GM21360 (cell line): ENCODE results near the gene ZPLD1.

Experiments
- ATAC-seq: cut with Tn5 transposase; IDR thresholded peaks from one replicate; pipeline ENCODE4 v1.9.1; 2021; ENCODE audit warnings: mild to moderate bottlenecking, moderate library complexity; ENCODE audit not compliant: unreplicated experiment

ZPLD1 gene

GRCh38 chr3:102434715-102435114, at the start of gene ZPLD1:
Gene ZPLD1, plus strand, starts transcription at chr3:102435015. Its CDS starts 3,473 bp downstream, at chr3:102438488.
- ATAC-seq, result no peak

DNA sequence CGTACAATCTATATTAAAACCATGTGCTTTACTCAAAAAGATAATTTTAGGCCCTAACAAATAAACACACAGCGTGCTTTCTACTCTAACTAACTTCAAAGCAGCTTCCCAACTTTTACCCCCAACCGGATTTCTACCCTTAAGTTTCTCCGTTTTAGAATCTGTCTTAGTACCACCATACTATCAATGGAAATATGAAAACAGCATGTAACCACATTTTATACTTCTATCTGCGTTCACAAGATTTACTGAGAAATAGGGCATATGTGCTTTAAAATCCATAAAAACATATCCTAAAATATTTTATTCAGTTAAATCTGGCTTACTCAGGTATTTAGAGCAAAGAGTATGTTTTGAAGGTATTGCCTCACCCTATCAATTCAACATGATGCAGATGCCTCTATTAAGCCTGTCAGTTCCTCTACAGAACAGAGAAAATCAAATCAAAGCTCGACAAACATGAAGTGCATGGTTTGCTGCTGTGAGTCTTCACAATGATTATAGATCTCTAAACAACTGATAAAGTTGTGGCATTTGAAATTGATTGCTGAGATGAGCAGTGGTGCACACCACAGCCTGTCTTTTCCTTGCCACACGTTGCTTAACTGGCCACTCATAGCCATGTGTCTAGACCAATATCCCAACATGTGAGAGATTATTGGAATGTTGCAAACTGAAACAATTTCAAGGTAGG, 44.5 kb upstream of the ZPLD1 start:
- ATAC-seq, result no peak

DNA sequence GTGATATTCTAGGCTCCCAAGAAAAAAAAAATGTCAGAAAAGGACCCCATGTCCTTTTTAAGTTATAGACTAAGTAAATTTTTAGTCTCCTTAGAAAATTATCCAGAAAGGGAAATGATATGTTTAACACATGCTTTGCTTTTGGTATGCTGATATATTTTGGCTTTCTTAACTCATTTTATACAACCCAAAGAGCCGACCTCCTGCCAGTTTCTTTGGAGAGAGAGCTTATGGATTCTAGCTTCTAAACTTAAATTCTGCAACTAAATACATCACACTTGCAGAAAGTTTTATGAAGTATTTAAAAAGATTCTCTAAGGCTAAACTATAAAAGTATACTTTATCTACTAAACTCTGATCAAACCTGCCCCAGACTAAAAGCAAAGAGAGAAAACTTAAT, 43.9 kb upstream of the ZPLD1 start:
- no peak for ATAC-seq

- no peak for ATAC-seq
These were observed 43.3 kb upstream of the ZPLD1 start for GRCh38 chr3:102391491-102391890.

GRCh38 chr3:102394517-102394916, 40.3 kb upstream of the ZPLD1 start:
- no peak for ATAC-seq

DNA sequence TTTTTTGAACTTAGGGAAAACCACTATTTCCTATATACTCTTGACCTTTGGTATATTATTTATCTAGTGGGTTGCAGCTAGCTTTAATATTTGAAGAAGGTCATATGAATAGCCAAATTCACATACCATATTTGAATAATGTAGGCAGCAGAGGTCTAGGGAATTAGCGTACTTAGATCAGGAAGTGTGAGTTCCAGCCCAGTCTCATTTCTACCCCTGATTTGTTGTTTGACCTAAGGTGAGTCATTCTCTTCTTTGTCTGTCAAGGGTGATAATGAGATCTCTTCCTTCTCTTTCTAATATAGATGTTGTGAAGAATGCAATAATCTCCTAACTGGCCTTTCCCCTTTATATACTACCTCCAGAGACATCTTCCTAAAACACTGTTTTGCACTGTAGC, 36.6 kb upstream of the ZPLD1 start:
- ATAC-seq, result no peak

GRCh38 chr3:102398666-102399065, 36.1 kb upstream of the ZPLD1 start:
- ATAC-seq, result no peak

DNA sequence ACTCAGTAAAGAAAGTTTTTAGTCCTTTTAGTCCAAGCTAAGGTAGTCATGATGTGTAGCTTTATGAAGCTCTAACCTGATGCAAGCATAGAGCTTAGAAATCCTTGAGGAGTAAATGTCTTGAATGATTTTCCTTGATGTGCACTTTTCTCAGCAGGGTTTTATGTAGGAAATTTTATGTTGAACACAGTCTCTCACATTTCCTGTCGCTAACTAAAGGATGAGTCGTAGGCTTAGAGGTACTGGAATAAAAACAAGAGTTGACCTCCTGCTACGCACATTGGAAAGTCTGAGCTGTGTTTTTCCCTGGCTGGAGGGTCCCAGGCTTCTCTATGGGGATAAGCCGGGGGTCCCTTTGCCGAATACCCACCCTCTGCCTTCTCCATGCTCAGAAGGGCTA, 34.7 kb upstream of the ZPLD1 start:
- no peak for ATAC-seq

- no peak for ATAC-seq
These were observed 34.0 kb upstream of the ZPLD1 start for GRCh38 chr3:102400766-102401165.

DNA sequence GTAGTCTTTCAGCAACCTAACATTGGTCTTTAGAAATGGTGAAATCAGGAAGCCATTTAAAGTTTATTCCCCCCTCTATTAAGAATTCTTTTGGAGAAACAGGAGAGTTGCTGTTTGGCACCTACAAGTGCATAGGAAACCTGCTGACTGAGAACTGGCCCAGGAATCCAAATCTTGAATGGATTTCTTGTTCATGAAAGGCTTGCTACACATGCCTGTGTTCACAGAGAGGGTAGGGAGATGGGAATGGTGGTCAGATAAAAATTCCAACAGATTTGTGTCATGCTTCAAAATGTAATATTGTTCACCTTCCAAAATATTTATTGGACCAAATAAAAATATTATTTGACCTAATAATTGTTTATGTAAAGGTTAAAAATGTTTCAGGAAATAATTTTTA, 24.2 kb upstream of the ZPLD1 start:
- ATAC-seq, result no peak

DNA sequence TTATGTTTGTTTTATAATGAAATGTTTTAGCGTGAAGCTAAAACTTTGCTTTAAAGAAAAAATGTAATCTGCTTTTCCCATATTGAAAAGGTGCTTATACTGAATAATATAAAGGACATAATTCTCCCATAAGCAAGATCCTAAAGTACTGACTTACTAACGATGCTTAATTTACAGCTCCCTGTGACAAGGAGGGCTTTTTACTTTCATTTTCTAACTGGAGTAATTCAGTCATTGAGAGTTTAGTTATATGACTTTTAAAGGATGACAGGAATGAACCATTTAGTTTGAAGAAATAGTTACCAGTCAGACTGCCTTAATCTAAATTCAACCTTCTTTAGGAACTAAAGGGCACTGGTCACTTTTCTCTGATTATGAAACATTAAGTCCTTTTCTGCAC, 19.3 kb upstream of the ZPLD1 start:
- peak; percentile 57 for ATAC-seq

- ATAC-seq, result no peak
These were observed 15.0 kb upstream of the ZPLD1 start for GRCh38 chr3:102419786-102420185.

GRCh38 chr3:102441832-102442231, 7.0 kb downstream of the ZPLD1 start:
- no peak for ATAC-seq

DNA sequence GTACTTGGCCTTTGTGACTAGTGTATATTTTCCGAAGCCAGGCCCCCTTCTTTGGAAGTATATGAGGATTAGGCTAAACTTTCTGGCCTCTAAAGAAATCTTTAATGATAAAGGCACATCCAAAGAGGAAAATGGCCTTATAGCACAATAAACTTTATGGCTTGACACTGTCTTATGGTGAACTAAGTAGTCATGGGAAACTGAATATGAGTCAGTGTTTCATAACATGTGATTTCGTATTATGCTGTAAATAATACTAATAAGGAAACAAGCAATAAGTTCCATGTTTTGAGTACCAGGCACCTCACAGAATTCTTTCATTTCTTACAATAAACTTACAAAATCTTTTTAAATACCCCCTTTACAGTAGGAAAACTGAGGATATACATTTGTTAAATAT, 8.2 kb downstream of the ZPLD1 start:
- ATAC-seq, result no peak

DNA sequence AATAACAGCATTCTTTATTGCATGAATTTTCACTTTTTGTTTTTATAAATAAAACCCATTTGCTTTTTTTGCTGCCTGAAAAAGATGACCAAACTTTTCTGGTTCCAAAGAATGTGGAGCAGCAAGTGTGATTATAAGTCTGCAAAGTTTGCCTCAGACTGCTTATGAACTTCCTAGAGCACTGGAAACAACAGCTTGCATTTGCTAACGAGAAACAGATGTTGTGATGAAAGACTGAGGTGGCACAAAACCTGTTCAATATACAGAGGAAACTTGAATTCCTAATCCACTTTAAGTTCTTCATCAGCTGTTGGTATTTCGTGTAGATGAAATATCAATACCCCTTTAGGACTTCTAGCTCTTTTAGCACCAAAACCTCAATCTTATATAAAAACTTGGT, 9.3 kb downstream of the ZPLD1 start:
- no peak for ATAC-seq

GRCh38 chr3:102447272-102447671, 12.5 kb downstream of the ZPLD1 start:
- no peak for ATAC-seq

DNA sequence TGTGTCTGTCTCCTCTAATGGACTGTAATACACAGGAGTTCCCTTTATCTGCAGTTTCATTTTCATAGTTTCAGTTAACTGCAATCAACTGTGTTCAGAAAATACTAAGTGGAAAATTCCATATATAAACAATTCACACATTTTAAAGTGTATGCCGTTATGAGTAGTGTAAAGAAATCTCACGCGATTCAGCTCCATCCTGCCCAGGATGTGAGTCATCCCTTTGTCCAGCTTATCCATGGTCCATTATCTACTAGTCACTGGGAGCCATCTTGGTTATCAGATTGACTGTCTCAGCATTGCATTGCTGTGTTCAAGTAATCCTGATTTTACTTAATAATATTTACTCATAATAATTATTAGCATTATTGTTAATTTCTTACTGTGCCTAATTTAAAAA, 14.5 kb downstream of the ZPLD1 start:
- no peak for ATAC-seq

DNA sequence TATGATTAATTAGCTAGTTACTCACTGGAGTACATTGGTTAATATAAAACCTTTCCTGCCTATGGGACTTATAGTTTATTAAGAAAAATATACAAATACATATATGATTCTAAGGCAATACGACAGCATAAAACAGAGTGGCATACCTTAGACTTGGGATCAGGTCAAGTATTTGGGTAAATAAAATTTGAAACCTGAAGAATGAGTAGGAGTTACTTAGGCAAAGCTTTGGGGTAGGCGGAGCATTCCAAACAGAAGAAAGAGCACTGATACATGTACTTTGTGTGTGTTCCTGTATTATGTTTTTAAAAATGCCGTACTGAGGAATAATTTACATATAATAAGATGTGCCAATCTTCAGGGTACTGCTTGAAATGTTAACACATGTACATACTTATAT, 15.1 kb downstream of the ZPLD1 start:
- no peak for ATAC-seq

DNA sequence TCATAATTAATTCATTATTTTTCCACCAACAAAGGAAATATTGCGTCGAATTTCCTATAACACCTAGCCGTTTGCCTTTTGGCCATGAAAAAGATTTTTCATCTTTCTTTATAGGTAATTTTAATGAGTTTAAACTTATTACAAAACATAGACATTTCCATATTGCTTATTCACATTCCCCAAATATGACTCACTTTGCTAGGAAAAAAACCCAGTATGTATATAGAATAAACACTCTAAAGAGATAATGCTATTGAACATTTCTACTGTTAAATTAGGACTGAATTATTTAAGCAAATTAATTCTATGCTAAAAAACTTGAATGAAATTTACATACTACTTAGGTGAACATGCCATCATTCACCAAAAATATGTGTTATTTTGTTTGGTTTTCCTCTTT, 16.2 kb downstream of the ZPLD1 start:
- ATAC-seq, result no peak

- no peak for ATAC-seq
These were observed 16.7 kb downstream of the ZPLD1 start for GRCh38 chr3:102451543-102451942.

DNA sequence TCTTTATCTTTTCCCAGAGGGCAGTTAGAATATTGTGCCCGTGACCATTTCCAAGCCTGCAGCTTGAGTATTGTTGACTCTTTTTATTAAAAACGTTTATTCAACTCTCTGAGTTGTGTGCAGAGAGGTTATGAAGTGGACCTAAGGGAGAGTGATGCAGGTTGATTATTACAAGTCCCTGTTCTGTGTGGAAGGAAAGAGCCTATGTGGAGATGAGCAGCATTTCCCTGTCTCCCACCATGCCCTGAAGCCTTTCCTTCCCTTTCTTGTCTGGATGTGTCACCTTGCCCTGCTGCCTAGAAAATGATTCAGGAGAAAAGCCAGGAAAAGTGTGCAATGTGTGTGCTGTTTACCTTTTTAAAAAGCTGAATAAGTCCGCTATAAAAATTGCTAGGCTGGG, 19.4 kb downstream of the ZPLD1 start:
- no peak for ATAC-seq

GRCh38 chr3:102457644-102458043, 22.8 kb downstream of the ZPLD1 start:
- no peak for ATAC-seq

DNA sequence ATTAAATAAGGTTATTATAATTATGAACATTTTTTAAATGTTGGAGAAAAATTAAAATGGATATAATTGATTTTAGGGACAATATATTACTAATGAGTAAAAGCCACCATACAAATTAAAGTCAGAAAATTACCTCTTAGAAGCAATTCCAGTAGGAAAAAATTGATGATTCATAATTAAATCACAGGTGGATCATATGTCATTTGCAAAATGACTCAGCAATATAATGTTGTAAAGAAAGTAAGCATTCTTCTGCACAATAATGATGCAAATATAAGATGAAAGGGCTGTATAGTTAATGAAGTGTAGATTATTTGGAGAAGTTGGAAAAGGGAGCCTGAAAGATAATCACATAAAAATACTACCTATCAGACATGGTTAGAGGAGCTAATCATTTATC, 25.8 kb downstream of the ZPLD1 start:
- ATAC-seq, result no peak
